Activated naive CD4-positive, alpha-beta T cell treated with Interleukin-2 at 50 U/mL for 16 hours (primary cell): ENCODE measurements around the gene ZNF211.

Source experiments
- DNase-seq: peaks from one replicate; pipeline ENCODE4 v3.0.0-alpha.2; 2020

The ZNF211 gene

DNA sequence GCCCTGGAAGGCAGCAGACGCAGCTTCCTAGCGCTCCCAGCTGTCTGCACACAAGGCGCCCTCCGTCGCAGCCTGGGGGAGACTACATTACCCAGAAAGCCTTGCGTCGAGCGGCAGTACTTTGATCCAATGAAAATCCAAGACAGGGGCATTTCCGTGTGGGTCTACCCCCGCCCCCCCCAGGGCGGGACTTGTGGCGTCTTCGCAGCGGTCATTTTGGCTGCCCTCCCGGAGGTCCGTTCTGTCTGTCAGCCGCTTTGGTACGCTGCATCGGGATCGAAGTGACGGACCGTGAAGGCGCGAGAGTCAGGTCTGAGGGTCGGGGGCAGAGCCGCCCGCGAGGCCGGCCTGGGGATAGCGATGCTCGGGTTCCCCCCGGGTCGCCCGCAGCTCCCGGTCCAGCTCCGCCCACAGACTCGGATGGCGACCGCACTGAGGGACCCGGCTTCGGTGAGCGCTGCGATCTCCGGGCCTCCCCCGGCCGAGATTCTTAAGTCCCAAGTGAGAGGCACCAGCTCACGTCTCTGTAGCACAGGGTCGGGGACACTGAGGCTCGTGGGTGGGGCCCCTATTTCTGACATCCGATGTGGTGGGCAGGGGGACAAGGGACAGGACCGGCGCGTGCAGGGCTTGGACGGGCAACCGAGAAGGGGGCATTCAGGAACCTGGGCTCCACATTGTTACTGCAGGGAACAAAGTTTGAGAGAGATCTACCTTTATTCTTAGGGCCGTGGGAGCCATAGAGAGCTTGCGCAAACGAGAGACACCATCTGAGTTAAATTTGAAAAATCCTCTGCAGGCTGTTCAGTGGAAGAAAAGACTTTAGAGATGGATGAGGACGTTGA, at the start of gene ZNF211:
ZNF211 (plus strand) TSS at position 182 of the 845 bp plus-strand sequence; CDS start at position 361, 179 bp downstream.
- DNase-seq = peak; percentile 88

DNA sequence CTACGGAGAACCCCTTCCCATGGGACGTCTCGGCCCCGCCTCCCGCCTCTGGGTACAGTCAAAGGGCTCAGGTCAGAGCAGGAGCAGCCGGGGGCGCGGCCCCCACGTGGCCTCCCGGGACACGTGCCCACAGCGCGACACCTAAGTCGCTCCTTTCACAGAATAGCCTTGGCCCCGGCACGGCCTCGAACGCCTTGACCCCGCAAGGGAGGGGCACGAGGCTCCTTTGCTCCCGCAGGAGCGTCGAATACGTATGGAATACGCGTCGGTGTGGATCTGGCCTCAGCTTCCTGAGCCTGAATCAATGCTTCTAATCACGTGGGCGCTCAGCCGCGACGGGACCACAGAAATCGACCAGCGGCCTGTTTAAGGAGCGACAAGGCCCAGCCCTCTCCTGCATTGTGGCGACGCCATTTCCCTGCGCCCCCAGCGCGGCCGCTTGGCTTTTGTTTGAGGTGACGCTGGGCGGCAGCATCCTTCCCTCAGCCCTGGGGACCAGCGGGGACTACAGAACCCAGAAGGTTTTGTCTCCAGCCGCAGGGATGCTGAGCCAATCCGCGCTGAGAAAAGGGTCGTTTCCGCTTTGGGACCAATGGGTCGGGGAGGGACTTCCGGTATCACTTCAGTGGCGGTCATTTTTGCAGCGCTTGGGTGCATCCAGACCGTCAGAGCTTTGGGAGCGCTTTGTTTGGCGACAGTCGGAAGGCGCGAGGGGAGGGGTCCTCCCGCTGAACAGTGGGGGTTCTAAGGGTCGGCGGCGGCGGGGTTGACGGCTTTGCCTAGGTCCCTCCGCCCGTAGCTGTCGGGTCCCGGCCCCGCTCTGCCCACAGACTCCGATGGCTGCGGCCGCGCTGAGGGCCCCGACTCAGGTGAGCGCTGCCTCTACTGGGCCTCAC, 49.2 kb upstream of the ZNF211 start, which contains the start of gene ZIK1:
ZIK1 (plus strand) TSS at position 625 of the 896 bp plus-strand sequence; CDS start at position 837, 212 bp downstream.
- DNase-seq = peak; percentile 86

DNA sequence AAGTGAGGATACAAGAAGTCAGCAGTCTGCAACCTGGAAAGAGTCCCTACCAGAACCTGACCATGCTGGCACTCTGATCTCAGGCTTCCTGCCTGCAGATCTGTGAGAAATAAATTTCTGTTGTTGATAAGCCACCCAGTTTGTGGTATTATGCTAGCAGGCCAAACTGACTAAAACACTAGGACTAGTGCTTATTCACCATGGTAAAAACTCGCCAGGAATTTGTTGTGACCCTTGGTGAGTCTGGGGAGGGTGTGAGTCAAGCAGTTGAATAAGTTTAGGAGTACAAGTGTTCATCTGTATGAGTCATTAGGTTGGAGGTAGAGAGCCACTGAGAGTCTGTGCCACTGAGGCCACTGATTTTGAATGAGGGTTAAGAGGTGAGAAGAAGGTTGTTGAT, 45.4 kb upstream of the ZNF211 start:
- no peak for DNase-seq

DNA sequence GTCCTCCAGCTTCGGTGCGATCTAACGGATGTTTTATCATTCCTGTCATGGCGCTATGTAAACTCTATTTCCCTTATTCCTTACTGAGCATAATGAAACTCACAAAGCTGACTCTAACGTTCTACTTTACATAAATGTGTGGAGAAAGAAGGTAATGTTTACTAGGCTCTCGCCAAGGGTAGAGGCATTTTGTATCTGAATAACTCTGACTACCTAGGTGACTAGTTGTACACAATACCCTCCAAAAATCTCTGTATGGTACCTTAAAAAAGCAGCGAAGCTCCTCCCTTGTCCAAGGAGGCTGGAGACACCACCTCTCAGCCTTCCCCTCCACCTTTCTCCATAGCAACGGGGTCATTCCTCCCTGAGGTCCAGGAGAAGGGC, 33.6 kb upstream of the ZNF211 start:
- DNase-seq = no peak

- peak; percentile 89 for DNase-seq
Measured at GRCh38 chr19:57599761-57600383, 33.1 kb upstream of the ZNF211 start, which contains the start of gene ZNF530. Gene ZNF530, plus strand, starts transcription at chr19:57599885. Its CDS starts 4,461 bp downstream, at chr19:57604346.

DNA sequence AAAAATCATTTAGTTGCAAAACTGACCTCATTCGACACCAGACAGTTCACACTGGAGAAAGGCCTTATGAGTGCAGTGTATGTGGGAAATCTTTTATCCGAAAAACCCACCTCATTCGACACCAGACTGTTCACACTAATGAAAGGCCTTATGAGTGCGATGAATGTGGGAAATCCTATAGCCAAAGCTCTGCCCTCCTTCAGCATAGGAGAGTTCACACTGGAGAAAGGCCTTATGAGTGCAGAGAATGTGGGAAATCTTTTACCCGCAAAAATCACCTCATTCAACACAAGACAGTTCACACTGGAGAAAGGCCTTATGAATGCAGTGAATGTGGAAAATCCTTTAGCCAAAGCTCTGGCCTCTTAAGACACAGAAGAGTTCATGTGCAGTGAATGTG, 26.0 kb upstream of the ZNF211 start:
- no peak for DNase-seq

- no peak for DNase-seq
Measured at GRCh38 chr19:57611113-57611512, 21.9 kb upstream of the ZNF211 start.

GRCh38 chr19:57613941-57614743, 18.8 kb upstream of the ZNF211 start, which contains the start of gene ZNF134:
Gene ZNF134, plus strand, starts transcription at chr19:57614242. Its CDS starts 5,227 bp downstream, at chr19:57619469.
- DNase-seq = peak; percentile 92

GRCh38 chr19:57615346-57615745, 17.6 kb upstream of the ZNF211 start:
- no peak for DNase-seq

- DNase-seq = no peak
Measured at GRCh38 chr19:57620673-57621348, 12.2 kb upstream of the ZNF211 start.

DNA sequence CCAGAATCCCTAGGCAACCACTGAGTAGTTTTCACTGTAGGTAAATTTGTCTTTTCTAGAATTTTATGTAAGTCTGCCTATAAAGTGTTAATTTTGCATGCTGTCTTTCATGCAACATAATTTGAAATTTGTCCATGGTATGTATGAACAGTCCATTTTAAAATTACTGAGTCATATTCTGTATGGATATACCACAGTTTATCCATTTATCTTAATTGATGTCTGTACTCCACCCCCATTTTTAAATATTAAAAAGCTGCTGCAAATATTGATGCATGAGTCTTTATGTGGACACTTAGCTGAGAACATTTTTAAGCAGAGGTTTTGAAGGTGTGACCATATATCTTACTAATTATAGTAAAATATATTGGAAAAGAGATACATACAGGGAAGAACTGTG, 9.9 kb upstream of the ZNF211 start:
- no peak for DNase-seq

DNA sequence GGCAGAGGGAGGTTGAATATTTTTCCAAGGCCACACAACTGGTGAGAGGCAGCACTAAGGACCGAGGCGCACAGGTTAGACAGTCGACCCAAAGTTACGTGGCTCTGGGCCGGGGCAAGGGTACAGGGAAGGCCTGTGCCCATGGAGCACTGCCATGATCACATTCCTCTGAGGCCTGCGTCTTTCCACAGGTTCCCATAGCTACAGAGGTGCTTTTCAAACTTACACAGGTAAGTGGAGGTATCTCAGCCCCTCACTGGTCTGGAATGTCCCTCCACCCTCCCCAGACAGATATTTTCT, 814 bp downstream of the ZNF211 start:
- no peak for DNase-seq

DNA sequence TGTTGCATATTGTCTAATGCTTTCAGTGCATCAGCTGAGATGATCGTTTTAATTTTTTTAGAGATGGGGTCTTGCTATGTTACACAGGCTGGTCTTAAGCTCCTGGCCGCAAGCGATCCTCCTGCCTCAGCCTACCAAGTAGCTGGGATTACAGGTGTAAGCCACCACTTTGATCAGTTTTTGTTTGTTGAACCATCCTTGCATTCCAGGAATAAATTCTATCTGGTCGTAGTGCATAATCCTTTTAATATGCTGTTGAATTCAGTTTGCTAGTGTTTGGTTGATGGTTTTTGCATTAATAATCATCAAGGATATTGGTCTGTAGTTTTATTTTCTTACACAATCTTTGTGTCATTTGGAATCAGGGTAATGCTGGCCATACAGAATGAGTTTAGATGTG, 4.4 kb downstream of the ZNF211 start:
- DNase-seq = no peak

- no peak for DNase-seq
Measured at GRCh38 chr19:57641715-57642234, 8.8 kb downstream of the ZNF211 start.

DNA sequence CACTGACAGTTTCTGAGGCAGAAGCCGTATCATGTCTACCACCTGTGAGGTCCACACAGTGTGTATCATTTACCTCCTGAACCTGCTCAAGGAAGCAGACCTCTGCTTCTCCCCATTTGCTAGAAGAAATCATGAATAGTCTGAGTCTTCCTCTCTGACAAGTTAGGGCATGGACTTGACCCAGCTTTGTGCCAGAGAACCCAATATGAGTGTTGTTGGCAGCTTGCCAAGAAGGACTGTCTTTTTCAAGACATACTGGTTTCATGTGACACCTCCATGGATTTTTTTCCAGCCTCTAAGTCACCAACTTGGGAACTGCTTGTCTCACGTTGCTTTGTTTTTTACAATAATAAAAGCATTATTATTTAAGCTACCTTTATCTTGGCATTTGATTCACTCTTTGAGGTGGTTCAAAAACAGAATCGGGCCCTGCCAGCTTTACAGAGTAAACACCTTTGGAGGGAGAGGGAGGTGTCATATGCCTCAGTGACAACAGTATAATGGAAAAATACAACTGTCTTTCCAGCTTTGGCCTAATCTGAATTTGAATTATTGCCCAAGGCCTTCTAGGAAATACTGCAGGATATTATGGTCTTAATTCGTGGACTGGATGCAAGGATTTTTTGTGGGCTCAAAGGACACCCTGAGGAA, 9.6 kb downstream of the ZNF211 start:
- no peak for DNase-seq

- DNase-seq = no peak
Measured at GRCh38 chr19:57643734-57644133, 10.8 kb downstream of the ZNF211 start.

GRCh38 chr19:57648331-57649003, 15.5 kb downstream of the ZNF211 start:
- no peak for DNase-seq

DNA sequence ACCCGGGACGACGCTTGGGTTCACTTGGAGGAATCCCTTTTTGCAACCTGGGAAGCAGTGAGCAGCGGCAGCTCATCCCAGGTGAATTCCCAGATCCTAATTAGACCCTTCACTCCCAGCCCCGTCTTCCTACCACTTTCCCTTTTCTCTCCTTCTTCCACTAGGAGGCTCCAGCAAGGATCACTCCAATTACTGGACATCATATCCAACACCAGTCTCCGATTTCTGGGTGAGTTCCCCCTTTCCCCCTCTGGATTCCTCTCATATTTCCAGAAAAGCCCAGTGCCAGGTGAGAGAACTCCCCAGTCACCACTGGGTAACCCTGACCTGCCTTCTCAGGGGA, 18.7 kb downstream of the ZNF211 start:
- DNase-seq = no peak

DNA sequence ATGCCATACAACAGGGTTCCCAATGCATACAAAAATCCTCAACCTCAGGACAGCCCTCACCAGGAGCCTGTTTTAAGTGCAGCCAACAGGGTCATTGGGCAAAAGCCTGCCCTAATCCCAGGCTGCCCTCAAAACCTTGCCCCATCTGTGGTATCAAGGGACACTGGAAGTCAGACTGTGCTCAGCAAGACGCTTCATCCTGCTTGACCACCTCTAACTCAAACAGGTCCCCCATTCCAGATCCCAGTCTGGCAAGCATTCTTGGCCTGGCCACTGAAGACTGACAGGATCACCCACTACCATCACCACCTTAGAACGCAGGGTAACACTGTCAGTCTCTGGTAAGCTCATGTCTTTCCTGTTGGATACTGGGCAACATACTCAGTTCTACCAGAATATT, 20.7 kb downstream of the ZNF211 start:
- DNase-seq = no peak

DNA sequence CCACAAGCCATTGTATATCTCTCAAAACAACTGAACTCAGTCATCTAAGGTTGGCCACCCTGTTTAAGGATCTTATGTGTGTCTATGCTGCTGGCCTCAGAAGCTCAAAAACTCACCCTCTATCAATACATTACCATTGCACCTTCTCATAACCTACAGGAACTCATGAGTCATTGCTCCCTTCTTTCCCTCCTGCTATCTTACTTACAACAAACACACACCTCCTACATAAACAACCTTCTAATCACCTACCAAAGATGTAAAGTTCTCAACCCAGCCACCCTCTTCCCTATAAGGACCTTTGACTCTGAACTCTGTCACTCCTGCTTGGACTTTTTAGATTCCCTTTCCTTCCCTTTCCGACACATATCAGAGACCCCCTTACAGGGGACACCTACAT, 22.5 kb downstream of the ZNF211 start:
- no peak for DNase-seq
